ENCODE data around the gene IRAK3. TPM values are rescaled to one million over a fixed set of nuclear protein-coding genes. Genes with fewer than 3 reads are reported as not detected.
"Not testable (repeated sequence)": the region's sequence is repeated elsewhere in the genome, so short reads cannot be mapped to it uniquely, and the experiment has no call there.

The IRAK3 gene
- total RNA-seq, 2 donors from 2014 or later: 0.27 to 0.59 TPM

DNA sequence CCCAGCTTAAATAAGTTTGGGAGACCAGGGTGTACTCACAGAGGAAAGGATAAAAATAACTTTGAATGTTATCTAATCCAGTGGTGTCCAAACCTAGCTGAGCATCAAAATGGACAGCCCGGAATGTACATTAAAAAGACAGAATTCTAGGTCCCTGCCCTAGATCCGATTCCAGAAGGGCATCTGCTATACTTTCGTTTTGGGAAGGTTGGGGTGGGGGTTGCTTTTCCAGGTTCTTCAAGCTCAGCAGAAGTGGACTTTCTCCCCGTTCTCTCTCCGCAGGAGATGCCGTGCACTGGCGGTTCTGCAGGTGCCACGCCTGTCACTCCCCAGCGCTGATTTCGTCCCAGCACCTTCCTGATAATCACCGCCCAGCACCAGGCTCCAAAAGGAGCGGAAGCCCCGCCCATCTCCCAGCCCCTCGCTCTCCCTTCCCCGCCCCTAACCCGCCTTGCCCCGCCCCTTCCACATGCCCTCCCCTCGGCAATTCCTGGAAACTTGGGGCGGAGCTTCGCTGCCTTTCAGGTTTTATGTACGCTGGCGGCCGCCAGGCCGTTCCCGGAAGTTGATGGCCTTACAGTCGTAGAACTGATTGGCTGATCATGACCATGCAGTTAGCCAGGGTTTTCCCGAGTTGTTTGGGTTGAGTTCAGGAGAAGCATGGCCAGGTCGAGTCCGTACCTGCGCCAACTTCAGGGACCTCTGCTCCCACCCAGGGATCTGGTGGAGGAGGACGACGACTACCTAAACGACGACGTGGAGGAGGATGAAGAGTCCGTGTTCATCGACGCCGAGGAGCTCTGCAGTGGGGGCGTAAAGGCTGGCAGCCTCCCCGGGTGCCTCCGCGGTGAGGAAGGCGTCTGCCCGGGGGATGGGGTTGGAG, 113.2 kb downstream of the IRAK3 start, which contains the start of gene HELB:
Gene HELB, plus strand, starts transcription at position 550 of the 883 bp plus-strand sequence. Its CDS starts 111 bp downstream, at position 661.
- no peaks in the 10 kb centered on the region for H3K4me1 ChIP-seq (ENCODE audit: control insufficient read depth, insufficient read depth, low read length)
- H3K36me3 Mint-ChIP-seq (ENCODE audit: low read depth): peaks cover 16% of the 10 kb centered on the region
- H3K4me3 ChIP-seq (ENCODE audit: low read length): peak within 1 kb of the TSS; percentile 96
- peak; percentile 100 for DNase-seq
- H3K4me3 Mint-ChIP-seq: peak within 1 kb of the TSS; percentile 95
- H3K9ac ChIP-seq (ENCODE audit: extremely low read depth, low read length, poor library complexity, severe bottlenecking): peak within 1 kb of the TSS; percentile 81
- no peaks in the 10 kb centered on the region for H3K27me3 ChIP-seq (ENCODE audit: control insufficient read depth, insufficient read depth, low read length, poor library complexity, severe bottlenecking)
- H3K27ac ChIP-seq (ENCODE audit: low read depth, low read length): no peak within 1 kb of the TSS
- no peaks in the 10 kb centered on the region for H3K36me3 ChIP-seq (ENCODE audit: control insufficient read depth, insufficient read depth, low read length)
- H3K9me3 ChIP-seq (ENCODE audit: control insufficient read depth, low read length): no peaks in the 10 kb centered on the region
- no peaks in the 10 kb centered on the region for H3K9me3 Mint-ChIP-seq
- peak within 1 kb of the TSS; percentile 99 for H3K27ac Mint-ChIP-seq
- TF ChIP-seq, protein P1, sequence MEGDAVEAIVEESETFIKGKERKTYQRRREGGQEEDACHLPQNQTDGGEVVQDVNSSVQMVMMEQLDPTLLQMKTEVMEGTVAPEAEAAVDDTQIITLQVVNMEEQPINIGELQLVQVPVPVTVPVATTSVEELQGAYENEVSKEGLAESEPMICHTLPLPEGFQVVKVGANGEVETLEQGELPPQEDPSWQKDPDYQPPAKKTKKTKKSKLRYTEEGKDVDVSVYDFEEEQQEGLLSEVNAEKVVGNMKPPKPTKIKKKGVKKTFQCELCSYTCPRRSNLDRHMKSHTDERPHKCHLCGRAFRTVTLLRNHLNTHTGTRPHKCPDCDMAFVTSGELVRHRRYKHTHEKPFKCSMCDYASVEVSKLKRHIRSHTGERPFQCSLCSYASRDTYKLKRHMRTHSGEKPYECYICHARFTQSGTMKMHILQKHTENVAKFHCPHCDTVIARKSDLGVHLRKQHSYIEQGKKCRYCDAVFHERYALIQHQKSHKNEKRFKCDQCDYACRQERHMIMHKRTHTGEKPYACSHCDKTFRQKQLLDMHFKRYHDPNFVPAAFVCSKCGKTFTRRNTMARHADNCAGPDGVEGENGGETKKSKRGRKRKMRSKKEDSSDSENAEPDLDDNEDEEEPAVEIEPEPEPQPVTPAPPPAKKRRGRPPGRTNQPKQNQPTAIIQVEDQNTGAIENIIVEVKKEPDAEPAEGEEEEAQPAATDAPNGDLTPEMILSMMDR (conservative IDR thresholded peaks at IDR 0.05): no peak
- WGBS, 2 experiments (ENCODE audit: insufficient coverage in 1 of 2, insufficient read length in 1 of 2): 1 to 3% methylated on average over 18 to 45 of the region's 45 CpGs
- H3K4me1 Mint-ChIP-seq: peaks cover 6% of the 10 kb centered on the region
- H3K27me3 Mint-ChIP-seq (ENCODE audit: insufficient read depth): peaks cover 13% of the 10 kb centered on the region

DNA sequence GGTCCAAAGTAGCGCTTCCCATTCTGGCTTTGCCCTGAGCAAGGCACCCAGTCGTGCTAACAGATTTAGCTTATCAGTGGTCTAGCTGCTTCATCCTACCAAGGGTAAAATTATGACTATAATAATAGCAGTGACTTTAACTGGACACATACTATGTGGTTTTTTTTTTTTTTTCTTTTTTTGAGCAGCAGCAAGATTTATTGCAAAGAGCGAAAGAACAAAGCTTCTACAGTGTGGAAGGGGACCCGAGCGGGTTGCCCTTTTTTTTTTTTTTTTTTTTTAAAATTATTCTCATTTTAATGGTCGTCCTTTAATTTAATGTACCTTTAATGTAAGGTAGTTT, 113.8 kb downstream of the IRAK3 start:
- Histone ChIP-seq H3K4me3 (ENCODE audit: low read length) (peak overlapping the region; percentile 96), H3K4me1 (ENCODE audit: control insufficient read depth, insufficient read depth, low read length) (no peaks in the 10 kb centered on the region), H3K9me3 (ENCODE audit: control insufficient read depth, low read length) (no peaks in the 10 kb centered on the region), H3K36me3 (ENCODE audit: control insufficient read depth, insufficient read depth, low read length) (no peaks in the 10 kb centered on the region), H3K9ac (ENCODE audit: extremely low read depth, low read length, poor library complexity, severe bottlenecking) (peak overlapping the region; percentile 81), H3K27ac (ENCODE audit: low read depth, low read length) (no peak overlapping the region), H3K27me3 (ENCODE audit: control insufficient read depth, insufficient read depth, low read length, poor library complexity, severe bottlenecking) (no peaks in the 10 kb centered on the region)
- no peaks in the 10 kb centered on the region for H3K9me3 Mint-ChIP-seq
- peaks cover 13% of the 10 kb centered on the region for H3K27me3 Mint-ChIP-seq (ENCODE audit: insufficient read depth)
- DNase-seq: no peak
- H3K36me3 Mint-ChIP-seq (ENCODE audit: low read depth): peaks cover 16% of the 10 kb centered on the region
- H3K4me1 Mint-ChIP-seq: peaks cover 6% of the 10 kb centered on the region
- TF ChIP-seq, protein P1 (conservative IDR thresholded peaks at IDR 0.05): no peak
- peak overlapping the region; percentile 99 for H3K27ac Mint-ChIP-seq
- peak overlapping the region; percentile 95 for H3K4me3 Mint-ChIP-seq
- 0% methylated on average over 2 of the region's 6 CpGs; no CpG with 5 or more reads in 1 of the 2 experiments for WGBS, 2 experiments (ENCODE audit: insufficient coverage in 1 of 2, insufficient read length in 1 of 2)

DNA sequence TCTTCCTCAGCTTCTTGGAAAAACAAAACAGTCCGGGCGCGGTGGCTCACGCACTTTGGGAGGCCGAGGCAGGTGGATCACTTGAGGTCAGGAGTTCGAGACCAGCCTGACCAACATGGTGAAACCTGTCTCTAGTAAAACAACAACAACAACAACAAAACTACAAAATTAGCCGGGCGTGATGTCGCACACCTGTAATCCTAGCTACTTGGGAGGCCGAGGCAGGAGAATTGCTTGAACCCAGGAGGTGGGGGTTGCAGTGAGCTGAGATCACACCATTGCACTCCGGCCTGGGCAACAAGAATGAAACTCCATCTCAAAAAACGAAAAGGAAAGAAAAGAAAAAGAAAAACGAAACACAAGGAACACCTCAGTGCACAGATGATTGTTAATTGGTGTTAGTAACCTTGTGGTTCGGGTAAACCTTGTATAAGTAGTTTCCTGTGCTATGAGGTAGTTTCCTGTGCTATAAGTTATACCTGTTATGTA, 114.3 kb downstream of the IRAK3 start:
- WGBS, 2 experiments (ENCODE audit: insufficient coverage in 1 of 2, insufficient read length in 1 of 2): 93% methylated on average over 7 to 14 of the region's 14 CpGs
- not testable (repeated sequence) for H3K4me1 Mint-ChIP-seq; H3K9ac ChIP-seq (ENCODE audit: extremely low read depth, low read length, poor library complexity, severe bottlenecking); DNase-seq; H3K27ac ChIP-seq (ENCODE audit: low read depth, low read length); H3K36me3 ChIP-seq (ENCODE audit: control insufficient read depth, insufficient read depth, low read length); H3K4me1 ChIP-seq (ENCODE audit: control insufficient read depth, insufficient read depth, low read length); H3K9me3 Mint-ChIP-seq; H3K9me3 ChIP-seq (ENCODE audit: control insufficient read depth, low read length); H3K27me3 ChIP-seq (ENCODE audit: control insufficient read depth, insufficient read depth, low read length, poor library complexity, severe bottlenecking)
- peaks cover 19% of the 10 kb centered on the region for H3K36me3 Mint-ChIP-seq (ENCODE audit: low read depth)
- H3K4me3 Mint-ChIP-seq: peak overlapping the region; percentile 95
- peaks cover 13% of the 10 kb centered on the region for H3K27me3 Mint-ChIP-seq (ENCODE audit: insufficient read depth)
- H3K27ac Mint-ChIP-seq: peak overlapping the region; percentile 62
- H3K4me3 ChIP-seq (ENCODE audit: low read length): peak overlapping the region; percentile 96

Other genes with a start within 250 kb of the IRAK3 start
- 10 to 100 TPM; 16.5 to 25.7 TPM for gene LLPH, start 58.5 kb upstream of the IRAK3 start, total RNA-seq
- gene TMBIM4, start 19.2 kb upstream of the IRAK3 start, total RNA-seq: 10 to 100 TPM; 18.7 to 21.9 TPM
- 10 to 100 TPM in 1 of 2 donors, 1 to 10 TPM in 1; 6.2 to 11.0 TPM for gene HELB, start 113.3 kb downstream of the IRAK3 start, total RNA-seq

All from endodermal cell (in vitro differentiated cells).